SK-N-SH (cell line): ENCODE data around the gene THPO. TPM values are rescaled to one million over a fixed set of nuclear protein-coding genes. Genes with fewer than 3 reads are reported as not detected.

Experiments used
- CTCF ChIA-PET: fragments of 300-600, 350-600 bp; formaldehyde crosslinking; extraction: SDS; loops from one replicate; lab custom pipeline; 2021; lab: Yijun Ruan, JAX
- POLR2A ChIA-PET: fragments of 350-600 bp; sonication (Branson Sonifier 250); formaldehyde crosslinking; extraction: SDS; loops from one replicate; lab custom pipeline; 2020; ENCODE audit warnings: antibody characterized with exemption, inconsistent platforms; lab: Yijun Ruan, JAX
- DNase-seq: peaks from one replicate; pipeline ENCODE4 v3.0.0; 2012
- H2AFZ ChIP-seq: fragments of 200-600 bp; sonication (generic); 2 replicates; pipeline ENCODE4 v1.8.1; 2016; ENCODE audit warnings: antibody characterized with exemption, mild to moderate bottlenecking, low read depth
- H3F3A ChIP-seq: fragments of 200-600 bp; sonication (generic); replicated peaks from 2 replicates; pipeline ENCODE3; 2016; ENCODE audit warnings: antibody characterized with exemption, mild to moderate bottlenecking; ENCODE audit not compliant: insufficient read depth
- H3K27ac ChIP-seq, 2 experiments: fragments of 200-500 bp in 1 of 2; fragments of 200-600 bp in 1 of 2; sonication (Bioruptor generic) in 1 of 2; sonication (generic), shearing (Covaris generic) in 1 of 2; 2 replicates each; pipeline versions ENCODE4 v1.5.1 to v1.6.1; 2014 to 2016; ENCODE audit warnings: low read depth in 2 of 2, inconsistent platforms in 1 of 2, low read length in 1 of 2, mild to moderate bottlenecking in 1 of 2, mixed read lengths in 1 of 2
- H3K27me3 ChIP-seq: fragments of 200-600 bp; sonication (generic), shearing (Covaris generic); 2 replicates; pipeline ENCODE4 v1.6.1; 2016; ENCODE audit warnings: mixed run types; ENCODE audit not compliant: insufficient read depth
- H3K36me3 ChIP-seq, 2 experiments: fragments of 200-500 bp in 1 of 2; fragments of 200-600 bp in 1 of 2; sonication (Bioruptor generic) in 1 of 2; sonication (generic) in 1 of 2; replicated peaks in 1 of 2; 2 replicates each; pipeline versions ENCODE3 to v1.5.1; 2014 to 2016; ENCODE audit warnings: low read length in 1 of 2, mild to moderate bottlenecking in 1 of 2; ENCODE audit not compliant: insufficient read depth in 2 of 2, control insufficient read depth in 1 of 2
- H3K4me1 ChIP-seq, 2 experiments: fragments of 200-500 bp in 1 of 2; fragments of 200-600 bp in 1 of 2; sonication (Bioruptor generic) in 1 of 2; sonication (generic), shearing (Covaris generic) in 1 of 2; 2 replicates each; pipeline versions ENCODE4 v1.5.1 to v1.6.1; 2014 to 2016; ENCODE audit warnings: low read depth in 1 of 2, low read length in 1 of 2, mixed run types in 1 of 2; ENCODE audit not compliant: insufficient read depth in 2 of 2, control insufficient read depth in 1 of 2
- H3K4me2 ChIP-seq: fragments of 200-600 bp; sonication (generic), shearing (Covaris generic); 2 replicates; pipeline ENCODE4 v1.6.1; 2017; ENCODE audit warnings: mixed run types
- H3K4me3 ChIP-seq, 2 experiments: fragments of 200-500 bp in 1 of 2; fragments of 200-600 bp in 1 of 2; sonication (Bioruptor generic) in 1 of 2; sonication (generic), shearing (Covaris generic) in 1 of 2; 2 replicates each; pipeline versions ENCODE4 v1.5.1 to v1.8.1; 2014 to 2016; ENCODE audit warnings: low read depth in 2 of 2, inconsistent platforms in 1 of 2, low read length in 1 of 2, mild to moderate bottlenecking in 1 of 2, mixed read lengths in 1 of 2, moderate library complexity in 1 of 2
- H3K79me2 ChIP-seq: fragments of 200-600 bp; sonication (generic); 2 replicates; pipeline ENCODE4 v1.8.1; 2017; ENCODE audit warnings: mild to moderate bottlenecking; ENCODE audit not compliant: insufficient read depth
- H3K9ac ChIP-seq: fragments of 200-600 bp; sonication (generic); 2 replicates; pipeline ENCODE4 v1.6.1; 2017; ENCODE audit warnings: mixed run types
- H3K9me2 ChIP-seq: fragments of 200-600 bp; sonication (generic); 2 replicates; pipeline ENCODE4 v1.6.1; 2017; ENCODE audit warnings: mixed run types
- H3K9me3 ChIP-seq: fragments of 200-600 bp; sonication (generic); 2 replicates; pipeline ENCODE4 v1.6.1; 2017; ENCODE audit warnings: mixed run types, mild to moderate bottlenecking, moderate library complexity
- H4K20me1 ChIP-seq: fragments of 200-600 bp; sonication (generic); 2 replicates; pipeline ENCODE4 v1.6.1; 2017; ENCODE audit warnings: mild to moderate bottlenecking, mixed run types; ENCODE audit not compliant: insufficient read depth
- CHD2 ChIP-seq: fragments of 150-350 bp; IDR thresholded peaks from 2 replicates; pipeline ENCODE4 v1.6.1; 2018; ENCODE audit warnings: low read length; ENCODE audit not compliant: partially characterized antibody
- ELF1 ChIP-seq: IDR thresholded peaks from 2 replicates; pipeline ENCODE4 v1.4.0; 2012
- EP300 ChIP-seq, 2 experiments: IDR thresholded peaks; 2 replicates each; pipeline versions ENCODE4 v1.4.0 to v1.6.1; 2012; ENCODE audit warnings: borderline replicate concordance in 1 of 2, low read depth in 1 of 2, low read length in 1 of 2
- FOSL2 ChIP-seq: IDR thresholded peaks from 2 replicates; pipeline ENCODE4 v1.4.0; 2012; ENCODE audit warnings: low read depth, mild to moderate bottlenecking, moderate library complexity, borderline replicate concordance
- FOXJ3 ChIP-seq: sonication (generic); formaldehyde crosslinking; IDR thresholded peaks from 2 replicates; pipeline ENCODE4 v1.5.1; 2020; ENCODE audit warnings: mild to moderate bottlenecking, missing genetic modification reagents
- GABPA ChIP-seq: IDR thresholded peaks from 2 replicates; pipeline ENCODE4 v1.4.0; 2012; ENCODE audit warnings: low read depth, mild to moderate bottlenecking
- GATA2 ChIP-seq: sonication (generic); formaldehyde crosslinking; IDR thresholded peaks from 2 replicates; pipeline ENCODE4 v1.5.0; 2020; ENCODE audit warnings: mild to moderate bottlenecking, missing genetic modification reagents
- IRF3 ChIP-seq: fragments of 150-350 bp; IDR thresholded peaks from 2 replicates; pipeline ENCODE4 v1.6.1; 2016; ENCODE audit warnings: mild to moderate bottlenecking, low read depth, low read length
- JUND ChIP-seq: IDR thresholded peaks from 2 replicates; pipeline ENCODE4 v1.4.0; 2012
- MEF2A ChIP-seq: IDR thresholded peaks from 2 replicates; pipeline ENCODE4 v1.4.0; 2012; ENCODE audit warnings: low read depth, borderline replicate concordance
- MXI1 ChIP-seq: IDR thresholded peaks from 2 replicates; pipeline ENCODE4 v1.6.1; 2012; ENCODE audit warnings: mild to moderate bottlenecking, low read depth, low read length, improper control_type of control experiment
- NRF1 ChIP-seq: IDR thresholded peaks from 2 replicates; pipeline ENCODE4 v1.6.1; 2012; ENCODE audit warnings: low read depth, mild to moderate bottlenecking, low read length
- RCOR1 ChIP-seq: fragments of 150-350 bp; IDR thresholded peaks from 2 replicates; pipeline ENCODE4 v1.6.1; 2017; ENCODE audit warnings: antibody characterized with exemption, low read length
- RFX5 ChIP-seq: IDR thresholded peaks from 2 replicates; pipeline ENCODE4 v1.6.1; 2012; ENCODE audit warnings: mild to moderate bottlenecking, improper control_type of control experiment, low read length
- RXRA ChIP-seq: IDR thresholded peaks from 2 replicates; pipeline ENCODE4 v1.4.0; 2012; ENCODE audit warnings: low read depth, mild to moderate bottlenecking, borderline replicate concordance
- SIN3A ChIP-seq: IDR thresholded peaks from 2 replicates; pipeline ENCODE4 v1.6.1; 2012; ENCODE audit warnings: low read depth, mild to moderate bottlenecking, low read length, moderate library complexity, borderline replicate concordance
- SMC3 ChIP-seq: IDR thresholded peaks from 2 replicates; pipeline ENCODE4 v1.6.1; 2012; ENCODE audit warnings: low read depth, low read length, improper control_type of control experiment
- TCF12 ChIP-seq: IDR thresholded peaks from 2 replicates; pipeline ENCODE4 v1.4.0; 2012
- USF2 ChIP-seq: fragments of 150-350 bp; IDR thresholded peaks from 2 replicates; pipeline ENCODE4 v1.6.1; 2017; ENCODE audit warnings: antibody characterized with exemption, low read length, low read depth, borderline replicate concordance
- WGBS: methylation state at CpG from one replicate; pipeline ENCODE4 v1.1.6; 2017; ENCODE audit warnings: low lambda C conversion rate; 5-methylcytosine and 5-hydroxymethylcytosine counted together
- polyA plus RNA-seq, 3 experiments: library from polyadenylated mRNA; depleted of rRNA; stranded (reverse); fragments of >200 nt; gene quantifications; 2 replicates each; pipeline ENCODE4 v1.2.3, GENCODE V29; 2012
- TF ChIP-seq, protein P1 (sequence below): fragments of 200-600 bp; sonication (generic); IDR thresholded peaks from 2 replicates; pipeline ENCODE4 v1.6.1; 2017; ENCODE audit warnings: antibody characterized with exemption, mild to moderate bottlenecking, moderate library complexity
- TF ChIP-seq, protein P2 (sequence below): IDR thresholded peaks from 2 replicates; pipeline ENCODE4; 2012
- TF ChIP-seq, protein P3 (sequence below): IDR thresholded peaks from 2 replicates; pipeline ENCODE4 v1.4.0; 2012; ENCODE audit warnings: low read depth, borderline replicate concordance

The THPO gene
- polyA plus RNA-seq, 1 of the 3 experiments (the other 2 are of a cell fraction) = 0.07 TPM

GRCh38 chr3:184399410-184399809 lies 21.4 kb upstream of the THPO start (continued):
- peak; percentile 75 for TF ChIP-seq TCF12
- no peak for TF ChIP-seq RCOR1
- no peak for TF ChIP-seq GABPA
- TF ChIP-seq SIN3A = no peak
- no peak for TF ChIP-seq RXRA
- TF ChIP-seq NRF1 = peak; percentile 57
- TF ChIP-seq SMC3 = no peak
- TF ChIP-seq CHD2 = no peak
- TF ChIP-seq FOXJ3 (CRISPR knock-in tag) = no peak
- TF ChIP-seq MXI1 = no peak
- TF ChIP-seq MEF2A = no peak

DNA sequence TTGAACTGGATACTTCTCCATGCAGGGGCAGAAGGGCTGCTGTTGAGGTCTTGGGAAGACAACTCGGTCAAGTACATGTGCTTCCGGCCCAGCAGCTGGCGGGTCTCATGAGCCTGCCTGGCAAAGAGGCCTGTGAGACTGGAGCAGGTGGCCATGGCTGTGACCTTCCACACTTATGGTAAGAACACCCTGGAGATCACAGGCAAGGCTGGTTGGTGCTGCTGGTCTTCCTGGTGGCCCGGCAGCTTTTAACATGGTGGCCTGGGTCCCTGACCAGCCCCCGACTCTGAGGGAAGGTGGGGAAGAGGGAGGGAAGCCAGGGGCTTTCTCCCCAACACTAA lies 17.3 kb upstream of the THPO start:
- 75% methylated on average over 2 of the region's 5 CpGs for WGBS
- DNase-seq = no peak
- CTCF ChIA-PET = interaction anchor here (0.8 to 1.2 kb wide), 2 partner anchors 24 to 118 kb away, joined by 3 to 5 read pairs; no protein-coding TSS in a partner anchor

GRCh38 chr3:184391266-184391665 lies 13.3 kb upstream of the THPO start:
- no peak for DNase-seq
- Histone ChIP-seq H3K4me2 (no peak overlapping the region), H3K9me2 (no peaks in the 10 kb centered on the region), H3K27ac (no peak overlapping the region), H3K4me1 (no peaks in the 10 kb centered on the region), H3K9me3 (no peaks in the 10 kb centered on the region), H3K9ac (no peak overlapping the region), H3K36me3 (no peaks in the 10 kb centered on the region), H3K27me3 (no peaks in the 10 kb centered on the region), H3K4me3 (no peak overlapping the region), H4K20me1 (no peaks in the 10 kb centered on the region), H2AFZ (no peak overlapping the region), H3F3A (no peaks in the 10 kb centered on the region), H3K79me2 (no peaks in the 10 kb centered on the region)
- WGBS = 73% methylated on average over 3 of the region's 3 CpGs
- ChIA-PET POLR2A (no interaction called here), CTCF (interaction anchor here (0.8 to 3.0 kb wide), 5 partner anchors 19 to 123 kb away, joined by 3 to 21 read pairs (median 4); no protein-coding TSS in a partner anchor)
- TF ChIP-seq EP300 (IDR thresholded peaks at IDR 0.05; ENCODE audit: borderline replicate concordance in 1 of 2, low read depth in 1 of 2, low read length in 1 of 2) (no peak), JUND (no peak), MEF2A (no peak), ELF1 (no peak), NRF1 (no peak), RFX5 (no peak), IRF3 (no peak), USF2 (no peak), FOSL2 (no peak), GABPA (no peak), CHD2 (no peak), SIN3A (no peak), RXRA (no peak), GATA2 (CRISPR knock-in tag) (no peak)
- TF ChIP-seq, protein P1, sequence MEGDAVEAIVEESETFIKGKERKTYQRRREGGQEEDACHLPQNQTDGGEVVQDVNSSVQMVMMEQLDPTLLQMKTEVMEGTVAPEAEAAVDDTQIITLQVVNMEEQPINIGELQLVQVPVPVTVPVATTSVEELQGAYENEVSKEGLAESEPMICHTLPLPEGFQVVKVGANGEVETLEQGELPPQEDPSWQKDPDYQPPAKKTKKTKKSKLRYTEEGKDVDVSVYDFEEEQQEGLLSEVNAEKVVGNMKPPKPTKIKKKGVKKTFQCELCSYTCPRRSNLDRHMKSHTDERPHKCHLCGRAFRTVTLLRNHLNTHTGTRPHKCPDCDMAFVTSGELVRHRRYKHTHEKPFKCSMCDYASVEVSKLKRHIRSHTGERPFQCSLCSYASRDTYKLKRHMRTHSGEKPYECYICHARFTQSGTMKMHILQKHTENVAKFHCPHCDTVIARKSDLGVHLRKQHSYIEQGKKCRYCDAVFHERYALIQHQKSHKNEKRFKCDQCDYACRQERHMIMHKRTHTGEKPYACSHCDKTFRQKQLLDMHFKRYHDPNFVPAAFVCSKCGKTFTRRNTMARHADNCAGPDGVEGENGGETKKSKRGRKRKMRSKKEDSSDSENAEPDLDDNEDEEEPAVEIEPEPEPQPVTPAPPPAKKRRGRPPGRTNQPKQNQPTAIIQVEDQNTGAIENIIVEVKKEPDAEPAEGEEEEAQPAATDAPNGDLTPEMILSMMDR = no peak
- TF ChIP-seq, protein P2, sequence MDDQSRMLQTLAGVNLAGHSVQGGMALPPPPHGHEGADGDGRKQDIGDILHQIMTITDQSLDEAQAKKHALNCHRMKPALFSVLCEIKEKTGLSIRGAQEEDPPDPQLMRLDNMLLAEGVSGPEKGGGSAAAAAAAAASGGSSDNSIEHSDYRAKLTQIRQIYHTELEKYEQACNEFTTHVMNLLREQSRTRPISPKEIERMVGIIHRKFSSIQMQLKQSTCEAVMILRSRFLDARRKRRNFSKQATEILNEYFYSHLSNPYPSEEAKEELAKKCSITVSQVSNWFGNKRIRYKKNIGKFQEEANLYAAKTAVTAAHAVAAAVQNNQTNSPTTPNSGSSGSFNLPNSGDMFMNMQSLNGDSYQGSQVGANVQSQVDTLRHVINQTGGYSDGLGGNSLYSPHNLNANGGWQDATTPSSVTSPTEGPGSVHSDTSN = no peak
- TF ChIP-seq, protein P3, sequence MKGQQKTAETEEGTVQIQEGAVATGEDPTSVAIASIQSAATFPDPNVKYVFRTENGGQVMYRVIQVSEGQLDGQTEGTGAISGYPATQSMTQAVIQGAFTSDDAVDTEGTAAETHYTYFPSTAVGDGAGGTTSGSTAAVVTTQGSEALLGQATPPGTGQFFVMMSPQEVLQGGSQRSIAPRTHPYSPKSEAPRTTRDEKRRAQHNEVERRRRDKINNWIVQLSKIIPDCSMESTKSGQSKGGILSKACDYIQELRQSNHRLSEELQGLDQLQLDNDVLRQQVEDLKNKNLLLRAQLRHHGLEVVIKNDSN = no peak

More for the DNA sequence above, 17.3 kb upstream of the THPO start:
- Histone ChIP-seq H2AFZ (no peak overlapping the region), H3K9me2 (no peaks in the 10 kb centered on the region), H3F3A (peaks cover 4% of the 10 kb centered on the region), H3K27ac (no peak overlapping the region), H4K20me1 (no peaks in the 10 kb centered on the region), H3K4me1 (no peaks in the 10 kb centered on the region), H3K36me3 (no peaks in the 10 kb centered on the region), H3K9ac (no peak overlapping the region), H3K27me3 (no peaks in the 10 kb centered on the region), H3K4me3 (no peak overlapping the region), H3K9me3 (no peaks in the 10 kb centered on the region), H3K4me2 (no peak overlapping the region), H3K79me2 (no peaks in the 10 kb centered on the region)
- POLR2A ChIA-PET = no interaction called here
- TF ChIP-seq RCOR1 = no peak
